ENCODE measurements around the gene THAP11. TPM values are rescaled to one million over a fixed set of nuclear protein-coding genes. Genes with fewer than 3 reads are reported as not detected.

The THAP11 gene
- total and polyA plus RNA-seq, 2 of the 13 experiments (the other 11 are each of a cell fraction or from before 2014, with no cell fraction given), result 44.2 to 53.4 TPM

DNA sequence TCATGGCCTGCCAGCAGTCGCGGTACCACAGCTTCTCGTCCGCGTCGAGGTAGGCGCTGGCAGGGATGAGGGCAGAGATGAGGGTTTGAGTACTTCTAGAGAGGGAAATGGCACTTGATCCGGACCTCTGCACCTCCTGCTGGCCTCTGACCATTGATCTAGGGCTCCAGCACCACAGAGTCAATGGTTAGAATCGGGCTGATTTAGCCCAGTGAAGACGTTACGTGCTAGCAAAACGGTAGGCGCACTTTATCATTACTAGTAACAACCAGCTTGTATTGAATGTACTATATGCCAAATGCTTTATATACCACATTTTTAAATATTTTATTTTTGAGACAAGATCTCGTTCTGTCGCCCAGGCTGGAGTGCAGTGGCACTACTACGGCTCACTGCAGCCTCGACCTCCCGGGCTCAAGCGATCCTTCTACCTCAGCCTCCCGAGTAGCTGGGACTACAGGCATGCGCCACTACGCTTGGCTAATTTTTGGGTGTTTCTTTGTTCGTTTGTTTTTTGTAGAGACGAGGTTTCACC, 34.9 kb upstream of the THAP11 start (continued):
- TF ChIP-seq SALL2 (CRISPR knock-in tag; IDR thresholded peaks at IDR 0.05), result 0 out of 2 replicates have a peak, but pooled peaks have one; percentile 10
- TF ChIP-seq ZNF205 (CRISPR knock-in tag; IDR thresholded peaks at IDR 0.05), result no peak
- TF ChIP-seq ZSCAN31 (CRISPR knock-in tag; IDR thresholded peaks at IDR 0.05; ENCODE audit: low read depth), result no peak
- peak; percentile 23; the same call in 1 of the 2 replicates for TF ChIP-seq ARID2 (CRISPR knock-in tag; IDR thresholded peaks at IDR 0.05; ENCODE audit: borderline replicate concordance)
- peak; percentile 44; the same call in 1 of the 2 replicates for TF ChIP-seq ZNF572 (CRISPR knock-in tag; IDR thresholded peaks at IDR 0.05)
- no peak for TF ChIP-seq ZSCAN21 (CRISPR knock-in tag; IDR thresholded peaks at IDR 0.05; ENCODE audit: borderline replicate concordance)
- TF ChIP-seq REPIN1 (CRISPR knock-in tag; IDR thresholded peaks at IDR 0.05; ENCODE audit: borderline replicate concordance, low read depth), result 0 out of 2 replicates have a peak, but pooled peaks have one; percentile 53
- TF ChIP-seq AKAP8 (CRISPR knock-in tag; IDR thresholded peaks at IDR 0.05), result peak; percentile 59; the same call in 1 of the 2 replicates
- no peak for TF ChIP-seq HMG20B (CRISPR knock-in tag; conservative IDR thresholded peaks at IDR 0.05)
- no peak for TF ChIP-seq TFDP2 (CRISPR knock-in tag; IDR thresholded peaks at IDR 0.05)
- no peak for TF ChIP-seq DNMT3B (CRISPR knock-in tag; conservative IDR thresholded peaks at IDR 0.05)
- TF ChIP-seq KLF16 (CRISPR knock-in tag; IDR thresholded peaks at IDR 0.05), result 0 out of 4 replicates have a peak, but pooled peaks of 1 of the 2 experiments have one; percentile 39
- TF ChIP-seq, protein P1, sequence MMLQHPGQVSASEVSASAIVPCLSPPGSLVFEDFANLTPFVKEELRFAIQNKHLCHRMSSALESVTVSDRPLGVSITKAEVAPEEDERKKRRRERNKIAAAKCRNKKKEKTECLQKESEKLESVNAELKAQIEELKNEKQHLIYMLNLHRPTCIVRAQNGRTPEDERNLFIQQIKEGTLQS (CRISPR knock-in tag; IDR thresholded peaks at IDR 0.05), result no peak
- TF ChIP-seq, protein P2, sequence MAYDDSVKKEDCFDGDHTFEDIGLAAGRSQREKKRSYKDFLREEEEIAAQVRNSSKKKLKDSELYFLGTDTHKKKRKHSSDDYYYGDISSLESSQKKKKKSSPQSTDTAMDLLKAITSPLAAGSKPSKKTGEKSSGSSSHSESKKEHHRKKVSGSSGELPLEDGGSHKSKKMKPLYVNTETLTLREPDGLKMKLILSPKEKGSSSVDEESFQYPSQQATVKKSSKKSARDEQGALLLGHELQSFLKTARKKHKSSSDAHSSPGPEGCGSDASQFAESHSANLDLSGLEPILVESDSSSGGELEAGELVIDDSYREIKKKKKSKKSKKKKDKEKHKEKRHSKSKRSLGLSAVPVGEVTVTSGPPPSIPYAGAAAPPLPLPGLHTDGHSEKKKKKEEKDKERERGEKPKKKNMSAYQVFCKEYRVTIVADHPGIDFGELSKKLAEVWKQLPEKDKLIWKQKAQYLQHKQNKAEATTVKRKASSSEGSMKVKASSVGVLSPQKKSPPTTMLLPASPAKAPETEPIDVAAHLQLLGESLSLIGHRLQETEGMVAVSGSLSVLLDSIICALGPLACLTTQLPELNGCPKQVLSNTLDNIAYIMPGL (CRISPR knock-in tag; IDR thresholded peaks at IDR 0.05; ENCODE audit: borderline replicate concordance in 1 of 2, low read depth in 1 of 2), result peak in 1 of 2 experiments; percentile 34; a peak in 1 of 4 replicates
- peak; percentile 91 for TF ChIP-seq HDAC1 (CRISPR knock-in tag; IDR thresholded peaks at IDR 0.05)
- TF ChIP-seq ZNF619 (CRISPR knock-in tag; IDR thresholded peaks at IDR 0.05), result 0 out of 2 replicates have a peak, but pooled peaks have one; percentile 46
- peak; percentile 46; the same call in 1 of the 2 replicates for TF ChIP-seq ZNF607 (CRISPR knock-in tag; IDR thresholded peaks at IDR 0.05; ENCODE audit: borderline replicate concordance)
- TF ChIP-seq SMAD3 (CRISPR knock-in tag; IDR thresholded peaks at IDR 0.05), result no peak
- TF ChIP-seq ZNF577 (CRISPR knock-in tag; IDR thresholded peaks at IDR 0.05; ENCODE audit: borderline replicate concordance, low read depth), result no peak
- TF ChIP-seq ZNF839 (CRISPR knock-in tag; IDR thresholded peaks at IDR 0.05; ENCODE audit: borderline replicate concordance), result peak; percentile 91
- no peak for TF ChIP-seq NFRKB (IDR thresholded peaks at IDR 0.05)
- TF ChIP-seq, protein P3, sequence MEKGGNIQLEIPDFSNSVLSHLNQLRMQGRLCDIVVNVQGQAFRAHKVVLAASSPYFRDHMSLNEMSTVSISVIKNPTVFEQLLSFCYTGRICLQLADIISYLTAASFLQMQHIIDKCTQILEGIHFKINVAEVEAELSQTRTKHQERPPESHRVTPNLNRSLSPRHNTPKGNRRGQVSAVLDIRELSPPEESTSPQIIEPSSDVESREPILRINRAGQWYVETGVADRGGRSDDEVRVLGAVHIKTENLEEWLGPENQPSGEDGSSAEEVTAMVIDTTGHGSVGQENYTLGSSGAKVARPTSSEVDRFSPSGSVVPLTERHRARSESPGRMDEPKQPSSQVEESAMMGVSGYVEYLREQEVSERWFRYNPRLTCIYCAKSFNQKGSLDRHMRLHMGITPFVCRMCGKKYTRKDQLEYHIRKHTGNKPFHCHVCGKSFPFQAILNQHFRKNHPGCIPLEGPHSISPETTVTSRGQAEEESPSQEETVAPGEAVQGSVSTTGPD (CRISPR knock-in tag; IDR thresholded peaks at IDR 0.05), result no peak
- no peak for TF ChIP-seq ZSCAN25 (CRISPR knock-in tag; IDR thresholded peaks at IDR 0.05)
- TF ChIP-seq, protein P4, sequence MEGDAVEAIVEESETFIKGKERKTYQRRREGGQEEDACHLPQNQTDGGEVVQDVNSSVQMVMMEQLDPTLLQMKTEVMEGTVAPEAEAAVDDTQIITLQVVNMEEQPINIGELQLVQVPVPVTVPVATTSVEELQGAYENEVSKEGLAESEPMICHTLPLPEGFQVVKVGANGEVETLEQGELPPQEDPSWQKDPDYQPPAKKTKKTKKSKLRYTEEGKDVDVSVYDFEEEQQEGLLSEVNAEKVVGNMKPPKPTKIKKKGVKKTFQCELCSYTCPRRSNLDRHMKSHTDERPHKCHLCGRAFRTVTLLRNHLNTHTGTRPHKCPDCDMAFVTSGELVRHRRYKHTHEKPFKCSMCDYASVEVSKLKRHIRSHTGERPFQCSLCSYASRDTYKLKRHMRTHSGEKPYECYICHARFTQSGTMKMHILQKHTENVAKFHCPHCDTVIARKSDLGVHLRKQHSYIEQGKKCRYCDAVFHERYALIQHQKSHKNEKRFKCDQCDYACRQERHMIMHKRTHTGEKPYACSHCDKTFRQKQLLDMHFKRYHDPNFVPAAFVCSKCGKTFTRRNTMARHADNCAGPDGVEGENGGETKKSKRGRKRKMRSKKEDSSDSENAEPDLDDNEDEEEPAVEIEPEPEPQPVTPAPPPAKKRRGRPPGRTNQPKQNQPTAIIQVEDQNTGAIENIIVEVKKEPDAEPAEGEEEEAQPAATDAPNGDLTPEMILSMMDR (CRISPR knock-in tag; IDR thresholded peaks at IDR 0.05), result peak; percentile 50

Measured in HepG2 (cell line).